ENCODE data around the gene SLIT3. TPM values are rescaled to one million over a fixed set of nuclear protein-coding genes. Genes with fewer than 3 reads are reported as not detected.

SLIT3 gene
- total RNA-seq, 1 donor from 2014 or later, result 40.2 TPM

DNA sequence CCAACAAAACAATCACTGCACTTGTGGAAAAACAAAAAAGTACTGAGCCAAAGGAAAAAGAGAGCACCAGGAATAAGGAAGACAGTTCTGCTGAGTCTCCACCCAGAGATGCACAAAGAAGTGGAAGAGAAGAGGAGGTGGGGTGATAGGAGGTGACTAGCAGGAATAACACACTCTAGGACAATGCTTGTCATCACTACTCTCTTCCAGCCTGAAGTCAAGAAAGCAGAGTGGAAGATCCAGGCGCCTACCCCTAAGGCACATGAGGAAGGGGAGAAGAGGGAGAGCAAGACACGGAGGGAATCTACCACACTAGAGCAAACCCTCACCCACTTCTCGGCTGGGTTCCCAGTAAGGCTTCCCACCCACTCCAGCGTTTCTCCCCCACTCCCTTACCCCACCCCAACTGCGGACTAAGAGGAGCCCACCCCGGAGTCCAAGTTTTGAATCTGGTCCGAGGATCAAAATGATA lies 1.7 kb downstream of the SLIT3 start:
- DNase-seq (ENCODE audit: low spot score), result no peak

DNA sequence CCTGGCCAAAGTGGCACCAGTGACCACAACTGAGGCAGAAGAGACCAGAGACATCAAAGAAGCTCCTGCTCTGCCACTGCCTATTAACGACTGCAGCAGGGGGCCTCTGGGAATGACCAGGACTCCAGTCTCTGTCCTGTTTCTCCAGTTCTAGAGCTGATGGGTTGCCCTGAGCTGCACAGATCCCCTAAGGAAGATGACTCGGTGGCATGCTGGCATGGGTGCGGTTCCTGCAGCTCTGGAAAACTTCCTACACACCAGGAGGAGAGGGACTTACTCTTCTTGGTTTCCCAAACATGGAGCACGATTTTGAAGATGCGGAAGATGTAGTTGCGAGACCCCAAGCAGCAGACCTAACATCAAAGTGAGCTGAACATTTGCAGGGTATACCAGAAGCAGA lies 2.7 kb downstream of the SLIT3 start:
- DNase-seq (ENCODE audit: low spot score), result no peak

DNA sequence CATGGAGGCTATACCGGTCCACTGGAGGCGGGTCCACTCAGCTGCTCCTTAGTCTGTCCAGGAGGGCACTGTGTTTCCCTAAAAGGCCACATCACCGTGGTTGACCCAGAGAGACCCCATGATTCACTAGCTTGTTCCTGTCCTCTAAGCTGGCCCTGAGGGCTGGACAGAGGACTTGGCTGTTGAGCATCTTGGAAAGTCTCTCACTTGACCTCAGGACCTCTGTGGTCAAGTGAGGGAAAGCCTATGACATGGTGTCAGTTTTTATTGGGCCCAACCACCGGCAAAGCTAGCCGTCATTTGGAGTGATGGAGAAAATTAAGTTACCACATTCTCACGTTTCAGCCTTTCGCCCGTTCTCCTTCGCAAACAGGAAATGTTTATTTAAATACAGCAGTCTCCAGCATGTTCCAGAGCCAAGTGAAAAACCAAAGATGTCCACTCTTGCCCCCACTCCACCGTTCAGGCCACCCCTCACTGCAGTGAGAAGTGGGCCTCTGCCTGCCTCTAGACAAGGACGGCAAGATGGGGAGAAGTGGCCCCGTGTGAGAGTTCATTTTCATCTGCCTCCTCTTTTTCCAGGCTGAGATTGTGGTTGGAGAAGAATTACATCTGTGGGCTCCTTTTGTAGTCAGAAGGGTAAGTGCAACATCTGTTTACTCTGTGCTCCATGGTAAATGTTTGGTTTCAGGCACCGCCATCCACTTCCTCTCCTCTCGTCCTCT lies 4.4 kb downstream of the SLIT3 start:
- DNase-seq (ENCODE audit: low spot score), result no peak

DNA sequence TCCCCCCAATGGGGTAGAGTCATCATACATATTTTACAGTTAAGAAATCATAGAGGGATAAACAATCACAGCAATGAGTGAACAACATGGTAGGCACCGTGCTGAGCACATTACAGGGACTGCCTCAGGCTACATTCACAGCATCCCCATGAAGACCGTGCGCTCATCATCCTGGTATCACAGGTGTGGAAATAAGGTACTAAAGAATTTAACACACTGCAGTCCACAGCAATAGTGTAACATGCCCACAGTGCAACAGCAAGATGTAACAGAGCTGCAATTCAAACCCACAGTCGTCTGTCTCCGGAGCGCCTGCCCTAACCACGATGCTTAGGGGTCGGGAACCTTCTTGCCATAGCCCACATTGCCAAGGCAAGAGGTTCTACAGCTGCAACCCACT lies 5.6 kb downstream of the SLIT3 start:
- DNase-seq (ENCODE audit: low spot score), result no peak

DNA sequence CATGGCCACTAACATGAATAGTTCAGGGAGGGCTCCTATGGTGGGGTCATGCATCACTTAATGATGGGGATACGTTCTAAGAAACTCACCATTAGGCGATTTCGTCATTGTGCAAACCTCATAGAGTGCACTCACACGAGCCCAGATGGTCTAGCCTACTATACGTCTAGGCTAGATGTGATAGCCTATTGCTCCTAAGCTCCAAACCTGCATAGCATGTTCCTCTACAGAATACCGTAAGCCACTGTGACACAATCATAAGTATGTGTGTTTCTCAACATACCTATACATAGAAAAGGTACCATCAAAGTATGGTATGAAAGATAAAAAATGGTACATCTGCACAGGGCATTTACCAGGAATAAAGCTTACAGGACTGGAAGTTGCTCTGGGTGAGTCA lies 6.3 kb downstream of the SLIT3 start:
- no peak for DNase-seq (ENCODE audit: low spot score)

DNA sequence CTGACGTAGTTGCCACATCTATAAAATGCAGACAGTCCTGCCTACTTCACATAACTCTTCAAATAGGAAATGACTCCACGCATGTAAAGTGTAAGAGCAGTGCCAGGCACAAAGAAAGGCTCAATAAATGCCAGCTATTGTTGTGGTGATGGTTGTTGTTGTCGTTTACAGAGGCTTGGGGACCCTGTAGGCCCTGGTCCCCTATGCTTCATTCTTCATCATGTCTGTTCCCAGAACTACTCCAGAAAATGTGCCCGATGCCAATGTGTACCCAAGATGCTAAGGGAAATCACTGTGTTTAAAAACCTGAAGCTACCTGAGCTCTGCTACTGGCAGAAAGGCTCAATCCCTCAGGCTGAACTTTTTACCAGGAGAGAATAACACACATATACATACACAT lies 9.1 kb downstream of the SLIT3 start:
- no peak for DNase-seq (ENCODE audit: low spot score)

DNA sequence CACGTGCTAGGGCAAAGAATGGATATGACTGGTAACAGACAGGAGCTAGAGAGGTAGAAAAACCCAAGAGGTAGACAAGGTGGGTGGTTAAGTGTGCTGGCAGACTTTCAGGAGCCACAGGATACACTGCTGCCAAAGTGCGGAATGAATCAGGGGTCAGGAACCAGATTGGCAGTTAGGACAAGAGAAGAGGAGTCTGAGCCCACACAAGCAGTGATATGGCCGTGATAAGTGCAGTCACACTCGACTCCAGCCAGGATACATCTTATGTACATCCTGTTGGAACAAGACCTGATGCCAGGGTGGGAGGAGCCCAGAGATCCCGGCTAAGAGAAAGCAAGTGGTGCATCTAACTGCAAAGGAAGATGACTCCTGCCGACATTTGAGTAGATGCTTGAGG lies 10.0 kb downstream of the SLIT3 start:
- DNase-seq (ENCODE audit: low spot score), result no peak

DNA sequence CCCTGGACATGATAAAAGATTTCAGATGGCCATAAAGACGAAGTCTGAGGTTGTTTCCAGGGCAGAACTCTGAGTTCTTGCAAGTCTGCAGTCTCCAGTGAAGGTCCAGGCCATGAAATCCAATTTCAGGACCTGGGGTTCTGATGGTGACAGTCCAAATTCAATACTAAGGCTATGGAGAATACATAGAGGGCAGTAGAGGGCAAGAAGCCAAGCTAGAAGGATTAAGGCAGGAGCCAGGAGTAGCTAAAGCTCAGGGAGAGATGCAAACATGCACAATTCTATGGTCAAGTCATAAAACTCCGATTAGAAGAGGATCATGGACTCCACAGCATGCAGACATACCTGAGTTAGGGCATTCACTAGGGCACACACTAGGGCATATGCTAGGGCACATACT lies 11.4 kb downstream of the SLIT3 start:
- no peak for DNase-seq (ENCODE audit: low spot score)

DNA sequence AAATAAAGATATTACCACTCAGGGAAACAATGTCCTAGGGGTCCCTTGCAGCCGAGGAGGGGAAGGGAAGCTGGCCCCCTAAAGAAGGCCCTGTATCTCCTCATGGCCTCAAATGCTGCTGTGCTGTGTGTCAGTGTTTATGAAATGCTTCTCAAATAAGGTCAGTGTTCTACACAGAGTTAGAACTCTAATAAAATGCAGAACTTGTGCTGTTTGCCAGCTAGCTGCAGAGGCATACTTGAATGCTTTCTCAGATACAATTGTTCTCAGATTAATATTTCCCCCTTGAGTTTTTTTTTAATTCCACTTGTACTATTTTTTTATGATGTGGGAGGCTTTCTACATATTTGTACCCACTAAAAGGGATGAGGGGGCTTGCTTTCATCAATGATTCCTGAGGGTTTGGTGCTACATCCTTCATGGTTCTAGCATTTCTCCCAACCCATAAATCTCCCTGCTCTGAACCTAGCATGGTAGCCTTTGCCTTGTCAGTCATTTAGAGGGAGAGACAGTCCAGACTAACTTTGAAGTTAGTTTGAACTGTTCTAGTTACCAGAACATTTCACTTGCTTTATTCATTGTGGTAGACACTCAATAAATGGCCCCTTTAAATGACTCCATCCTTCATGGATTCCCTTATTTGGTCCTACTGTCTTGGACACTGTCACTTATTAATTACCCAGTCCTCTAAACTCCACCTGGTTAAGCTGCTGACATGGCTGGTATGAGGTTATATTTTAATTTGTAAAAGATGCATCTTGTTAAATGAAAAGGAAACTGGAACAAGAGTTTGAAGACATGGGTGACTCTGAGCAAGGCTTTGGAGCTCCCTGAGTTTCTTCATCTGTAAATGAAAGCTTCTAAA lies 12.6 kb downstream of the SLIT3 start:
- DNase-seq (ENCODE audit: low spot score), result no peak

DNA sequence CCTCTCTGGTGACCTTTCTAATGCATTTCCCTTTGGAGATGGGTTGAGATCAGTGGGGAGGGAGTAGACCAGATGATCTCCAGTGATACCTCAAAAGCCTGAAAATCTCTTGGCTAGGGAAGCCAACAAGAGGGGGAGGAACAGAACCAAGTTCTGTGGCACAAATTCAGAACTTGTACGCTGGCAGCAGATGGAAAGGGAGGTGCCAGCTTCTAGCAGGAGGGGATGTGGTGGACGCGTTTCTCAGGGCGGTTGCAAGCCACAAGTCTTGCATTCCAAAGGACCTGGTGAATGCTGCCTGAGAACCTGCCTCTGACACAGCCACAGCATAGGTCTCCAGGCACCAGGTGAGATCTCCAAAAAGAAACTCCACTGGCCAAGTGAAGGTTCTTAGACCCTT lies 13.4 kb downstream of the SLIT3 start:
- no peak for DNase-seq (ENCODE audit: low spot score)

DNA sequence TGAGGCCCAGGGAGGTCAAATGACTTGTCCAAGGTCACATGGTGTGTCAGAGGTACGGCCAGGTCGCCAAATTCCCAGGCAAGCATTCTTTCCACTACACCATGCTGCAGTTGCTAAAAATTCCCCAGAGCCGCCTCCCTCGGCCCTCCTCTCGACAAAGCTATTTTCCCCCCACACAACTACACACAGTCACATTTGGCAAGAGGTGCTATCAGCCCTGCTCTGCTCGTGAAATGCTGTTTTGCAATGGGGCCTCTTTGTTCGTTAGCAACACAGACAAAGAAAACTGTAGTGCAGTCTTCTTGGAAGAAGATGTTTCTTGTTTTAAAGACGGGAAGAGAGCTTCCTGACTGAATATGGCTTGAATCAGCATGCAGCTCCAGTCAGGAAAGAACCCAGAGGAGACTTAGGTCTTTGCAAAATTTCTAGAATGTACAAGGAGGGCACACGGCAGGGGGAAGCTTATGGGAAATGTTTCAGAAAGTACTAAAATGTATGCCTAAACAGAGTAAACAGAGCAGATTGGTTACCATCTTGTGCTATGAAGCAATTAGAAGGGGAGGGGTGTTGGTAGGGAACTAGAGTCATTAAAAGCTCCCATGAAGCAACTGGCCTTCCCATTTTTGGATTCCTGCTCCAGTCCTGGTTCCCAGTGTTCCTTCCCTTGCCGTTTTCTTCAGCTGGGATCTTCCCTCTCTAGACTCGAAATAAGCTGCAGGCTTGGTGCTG lies 14.2 kb downstream of the SLIT3 start:
- DNase-seq (ENCODE audit: low spot score), result no peak

DNA sequence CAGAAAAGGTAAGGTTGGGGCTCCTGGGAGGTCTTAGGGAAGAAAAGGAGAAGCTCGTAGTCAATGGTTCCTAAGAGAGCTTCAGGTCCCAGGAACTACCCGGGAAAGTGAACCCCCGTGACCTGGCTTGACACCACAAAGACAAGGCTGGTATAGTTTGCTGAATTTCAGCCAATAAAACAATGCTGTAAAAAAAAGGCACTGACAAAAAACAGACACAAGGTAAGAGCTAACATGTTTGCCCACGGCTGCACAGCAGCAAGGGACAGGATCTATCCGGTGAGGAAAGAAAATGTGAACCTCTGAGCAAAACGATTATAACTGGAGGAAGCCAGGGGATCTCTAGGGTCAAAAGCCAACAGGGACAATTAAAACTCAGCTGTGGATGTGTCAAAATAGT lies 17.1 kb downstream of the SLIT3 start:
- no peak for DNase-seq (ENCODE audit: low spot score)

DNA sequence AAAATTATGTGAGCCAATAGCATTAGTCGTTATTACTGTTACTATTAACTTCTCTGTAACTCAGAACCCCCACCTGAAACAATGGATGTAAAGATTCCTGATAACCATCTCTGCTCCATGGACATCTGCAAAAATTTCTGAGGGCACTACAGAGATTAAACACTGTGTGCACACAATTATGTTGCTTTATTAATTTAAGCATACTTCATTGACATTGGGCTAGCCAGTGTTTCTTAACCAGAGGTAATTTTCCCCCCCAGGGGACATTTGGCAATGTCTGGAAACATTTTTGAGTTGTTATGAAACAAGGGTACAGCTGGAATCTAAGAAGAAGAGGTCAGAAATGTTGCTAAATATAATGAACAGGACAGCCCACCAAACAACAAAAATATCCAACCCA lies 19.3 kb downstream of the SLIT3 start:
- no peak for DNase-seq (ENCODE audit: low spot score)

DNA sequence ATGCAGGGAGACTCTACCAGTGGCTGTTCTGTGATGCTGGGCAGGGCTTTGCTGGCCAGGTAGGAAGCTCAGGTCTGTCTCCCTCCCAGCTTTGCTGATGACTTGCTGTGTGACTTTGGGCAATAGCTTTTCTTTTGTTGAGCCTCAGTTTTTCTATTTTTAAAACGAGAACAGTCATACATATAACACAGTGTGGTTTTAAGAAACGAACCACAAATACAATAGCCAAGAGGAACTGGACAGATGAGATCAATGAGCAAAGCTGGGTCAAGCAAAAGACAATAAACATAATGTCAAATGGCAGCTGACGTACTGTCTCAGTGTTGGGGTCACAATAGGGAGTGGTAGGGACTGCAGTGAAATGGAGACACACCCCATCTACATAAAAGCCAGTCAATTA lies 20.2 kb downstream of the SLIT3 start:
- no peak for DNase-seq (ENCODE audit: low spot score)

DNA sequence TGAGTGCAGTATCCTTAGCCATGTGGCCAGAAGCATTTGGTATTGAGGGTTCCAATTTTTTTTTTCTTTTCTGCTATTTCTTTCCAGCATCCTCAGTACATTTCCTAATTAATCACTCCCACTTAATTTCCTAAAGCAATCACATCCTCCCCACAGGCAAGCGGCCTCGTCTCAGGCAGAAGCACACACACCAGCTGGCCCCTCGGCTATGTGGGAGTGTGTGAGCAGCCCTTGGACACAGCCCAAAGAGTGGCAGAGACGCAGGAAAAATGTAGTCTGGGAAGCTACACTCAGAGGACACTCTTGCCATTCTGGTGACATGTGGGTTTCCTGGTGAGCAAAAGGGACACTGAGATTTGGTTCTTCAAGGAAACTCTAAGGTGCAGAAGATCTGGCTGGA lies 20.7 kb downstream of the SLIT3 start:
- no peak for DNase-seq (ENCODE audit: low spot score)

DNA sequence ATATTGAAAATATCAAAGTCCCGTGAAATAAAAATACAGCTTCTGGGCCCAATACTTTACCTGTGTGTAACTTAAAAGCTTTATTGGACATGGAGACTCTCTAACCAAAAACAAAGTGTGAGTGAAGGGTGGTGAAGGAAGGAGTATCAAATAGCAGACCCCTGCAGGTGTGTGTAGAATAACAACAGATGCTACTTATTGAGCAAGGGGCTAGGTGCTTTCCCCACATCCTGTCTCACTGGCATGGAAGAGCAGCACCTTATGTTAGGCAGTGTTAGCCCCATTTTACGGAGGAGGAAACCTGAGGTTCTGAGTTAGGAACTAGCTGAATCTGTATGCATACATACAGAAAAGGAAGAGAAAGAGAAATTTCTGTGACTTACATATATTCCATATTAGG lies 21.8 kb downstream of the SLIT3 start:
- no peak for DNase-seq (ENCODE audit: low spot score)

DNA sequence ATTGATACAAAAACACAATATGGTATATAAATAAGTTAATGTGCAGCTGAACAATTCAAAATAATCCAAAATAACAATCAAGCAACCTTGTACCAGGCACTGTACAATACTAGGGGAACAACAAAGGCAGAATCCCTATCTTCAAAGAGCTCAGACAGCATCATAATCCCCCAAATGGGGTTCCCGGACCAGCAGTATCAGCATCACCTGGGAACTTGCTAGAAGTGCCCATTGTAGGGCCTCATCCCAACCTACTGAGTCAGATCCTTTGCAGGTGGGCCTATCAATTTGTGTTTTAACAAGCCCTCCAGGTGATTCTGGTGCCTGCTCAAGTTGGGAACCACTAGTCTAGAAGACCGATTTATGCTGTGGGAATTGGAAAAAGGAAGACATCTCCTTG lies 27.1 kb downstream of the SLIT3 start:
- DNase-seq (ENCODE audit: low spot score), result no peak

DNA sequence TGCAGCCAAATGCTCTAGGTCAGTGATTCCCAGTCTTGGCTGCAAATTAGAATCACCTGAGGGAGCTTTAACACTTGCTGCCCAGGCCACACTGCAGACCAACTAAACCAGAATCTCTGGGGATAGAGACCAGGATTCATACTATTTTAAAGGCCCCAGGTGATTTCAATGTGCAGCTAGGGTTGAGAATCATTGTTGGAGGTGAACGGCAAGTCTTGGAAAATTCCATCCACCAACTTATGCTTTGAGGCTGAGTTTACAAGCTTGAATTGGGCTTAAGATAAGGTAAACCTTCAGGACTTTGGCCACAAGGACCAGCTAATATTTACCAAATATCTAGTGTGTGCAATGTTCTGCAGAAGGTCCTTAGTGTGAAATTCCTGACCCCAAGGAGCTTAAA lies 27.5 kb downstream of the SLIT3 start:
- no peak for DNase-seq (ENCODE audit: low spot score)

DNA sequence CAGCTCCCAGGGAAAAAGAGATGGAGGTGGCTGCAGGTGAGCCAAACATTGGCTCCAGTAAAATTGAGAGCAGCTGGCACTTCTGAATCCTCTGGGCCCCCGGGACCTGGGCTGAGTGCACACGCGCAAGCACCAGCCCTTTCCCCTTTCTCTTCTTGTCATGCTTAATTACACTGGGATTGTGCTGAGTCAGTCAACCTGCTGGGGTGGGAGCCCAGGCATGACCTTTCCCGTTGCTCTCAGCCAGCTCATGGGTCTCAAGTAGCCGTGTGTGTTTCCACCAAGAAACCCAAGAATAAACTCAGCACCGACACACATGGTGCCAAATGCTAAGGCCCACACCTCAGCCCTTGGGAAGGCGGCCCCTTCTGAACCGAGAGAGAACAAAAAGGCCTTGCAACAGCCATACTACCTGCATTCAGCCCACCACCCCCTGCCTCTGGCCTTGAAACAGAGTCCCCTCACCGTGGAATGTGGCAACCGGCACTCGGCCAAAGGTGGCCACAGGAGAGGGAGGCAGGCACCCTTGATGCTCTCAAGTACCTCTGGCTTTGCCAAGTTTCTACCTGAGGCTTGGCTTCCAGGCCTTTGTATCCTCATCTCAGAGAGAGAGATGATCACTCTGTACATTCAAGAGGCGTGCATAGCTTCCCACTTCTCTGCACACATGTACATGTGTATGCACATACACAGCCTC lies 28.1 kb downstream of the SLIT3 start:
- DNase-seq (ENCODE audit: low spot score), result no peak

DNA sequence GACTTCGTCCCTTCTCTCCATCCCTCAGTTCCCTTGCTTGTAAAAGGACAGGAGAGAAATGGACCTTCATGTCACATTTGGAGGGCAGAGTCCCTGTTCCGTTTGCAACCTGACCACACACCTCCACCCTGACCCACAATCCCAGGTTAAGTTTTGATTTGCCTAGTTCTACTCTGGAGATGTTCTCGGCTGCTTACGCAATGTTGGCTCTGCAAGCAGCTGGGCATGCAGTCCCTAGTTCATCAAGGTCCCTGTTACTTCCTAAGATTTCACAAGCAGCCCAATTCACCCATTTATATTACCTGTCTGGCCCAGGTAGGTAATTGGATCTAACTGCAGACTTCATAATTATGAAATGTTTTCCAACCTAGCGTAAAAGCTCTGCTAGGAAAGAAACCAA lies 28.8 kb downstream of the SLIT3 start:
- no peak for DNase-seq (ENCODE audit: low spot score)

DNA sequence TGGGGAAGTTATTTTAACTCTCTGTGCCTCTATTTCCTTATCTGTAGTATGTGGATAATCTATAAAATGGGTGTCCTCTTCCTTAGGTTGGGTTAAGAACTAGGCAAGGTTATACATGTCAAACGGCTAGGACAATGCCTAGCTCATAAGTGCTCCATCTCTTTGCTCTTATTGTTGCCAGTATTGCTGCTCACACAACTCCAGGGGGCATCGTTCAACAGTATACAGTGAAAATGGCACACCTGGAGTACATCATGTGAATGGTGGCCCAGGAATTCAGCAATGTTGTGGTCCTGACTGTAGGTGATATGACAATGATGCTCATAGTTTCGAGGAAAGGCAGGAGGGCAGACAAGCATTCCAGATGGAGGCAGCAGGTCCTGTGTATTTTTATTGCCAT lies 30.1 kb downstream of the SLIT3 start:
- no peak for DNase-seq (ENCODE audit: low spot score)

DNA sequence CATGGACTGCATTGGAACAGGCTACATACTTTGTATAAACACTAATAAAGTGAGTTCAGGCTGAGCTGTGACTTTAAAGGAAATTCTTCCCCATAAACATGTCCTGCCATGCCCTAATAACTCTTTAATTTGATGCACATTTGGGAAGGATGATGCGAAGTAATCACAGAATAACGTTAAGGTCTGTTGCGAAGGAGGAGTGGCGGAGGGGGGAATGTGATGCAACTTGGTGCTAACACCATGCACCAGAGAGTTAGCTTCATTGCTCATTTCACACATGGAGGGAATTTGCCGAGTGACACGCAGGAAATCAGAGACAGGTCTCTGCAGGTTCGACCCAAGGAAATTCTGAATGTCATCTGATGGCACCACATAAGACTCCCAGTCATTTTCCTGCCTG lies 32.9 kb downstream of the SLIT3 start:
- DNase-seq (ENCODE audit: low spot score), result no peak
